Smooth muscle cell (in vitro differentiated cells): ENCODE results near the gene TMEM229A. TPM values are rescaled to one million over a fixed set of nuclear protein-coding genes. Genes with fewer than 3 reads are reported as not detected.
"Not testable (repeated sequence)": the region's sequence is repeated elsewhere in the genome, so short reads cannot be mapped to it uniquely, and the experiment has no call there.

Experiments
- DNase-seq: peaks from one replicate; lab custom pipeline; 2025; ENCODE audit not compliant: unreplicated experiment; lab: John Stamatoyannopoulos, UW
- H2AFZ ChIP-seq: fragments of 200-600 bp; sonication (generic); 2 replicates; pipeline ENCODE4 v1.6.0; 2016; ENCODE audit warnings: antibody characterized with exemption, low read depth, mild to moderate bottlenecking
- H3F3A ChIP-seq: fragments of 200-600 bp; sonication (generic); 2 replicates; pipeline ENCODE4 v1.6.0; 2017; ENCODE audit warnings: antibody characterized with exemption, low read depth
- H3K27ac ChIP-seq: fragments of 200-600 bp; sonication (generic); 2 replicates; pipeline ENCODE4 v1.5.1; 2016; ENCODE audit warnings: low read depth, mild to moderate bottlenecking
- H3K27me3 ChIP-seq: fragments of 200-600 bp; sonication (generic); 2 replicates; pipeline ENCODE4 v1.6.1; 2016; ENCODE audit warnings: low read depth, mild to moderate bottlenecking
- H3K36me3 ChIP-seq: fragments of 200-600 bp; sonication (generic); 2 replicates; pipeline ENCODE4 v1.5.1; 2016; ENCODE audit warnings: low read depth
- H3K4me1 ChIP-seq: fragments of 200-600 bp; sonication (generic); 2 replicates; pipeline ENCODE4 v1.5.1; 2016; ENCODE audit warnings: low read depth
- H3K4me2 ChIP-seq: fragments of 200-600 bp; sonication (generic); 2 replicates; pipeline ENCODE4 v1.6.0; 2016; ENCODE audit warnings: mild to moderate bottlenecking
- H3K4me3 ChIP-seq: fragments of 200-600 bp; sonication (generic); 2 replicates; pipeline ENCODE4 v1.5.1; 2016; ENCODE audit warnings: mild to moderate bottlenecking
- H3K79me2 ChIP-seq: fragments of 200-600 bp; sonication (generic); 2 replicates; pipeline ENCODE4 v1.6.0; 2016; ENCODE audit warnings: low read depth, mild to moderate bottlenecking
- H3K9ac ChIP-seq: fragments of 200-600 bp; sonication (generic); 2 replicates; pipeline ENCODE4 v1.6.0; 2016; ENCODE audit warnings: low read depth
- H3K9me3 ChIP-seq: fragments of 200-600 bp; sonication (generic); replicated peaks from 2 replicates; pipeline ENCODE4 v1.5.1; 2016; ENCODE audit warnings: low read depth
- H4K20me1 ChIP-seq: fragments of 200-600 bp; sonication (generic); 2 replicates; pipeline ENCODE4 v1.6.0; 2016; ENCODE audit warnings: low read depth
- CTCF ChIP-seq: fragments of 200-600 bp; sonication (generic); IDR thresholded peaks from 2 replicates; pipeline ENCODE4 v1.5.1; 2017; ENCODE audit warnings: borderline replicate concordance, mild to moderate bottlenecking, antibody characterized with exemption; ENCODE audit not compliant: insufficient read depth, poor library complexity, severe bottlenecking
- WGBS: methylation state at CpG from one replicate; pipeline ENCODE4 v1.1.7; 2016; ENCODE audit warnings: low lambda C conversion rate; 5-methylcytosine and 5-hydroxymethylcytosine counted together
- polyA plus RNA-seq: library from polyadenylated mRNA; unstranded; fragments of >200 nt; fragmentation: Nextera tagmentation; extraction: Ambion mirVana; gene quantifications from 2 replicates; pipeline ENCODE4 v1.2.1, GENCODE V29; 2016
- total RNA-seq: library from RNA; depleted of rRNA; stranded (reverse); fragments of >200 nt; gene quantifications from 2 replicates; pipeline ENCODE4 v1.2.3, GENCODE V29; 2014

The TMEM229A gene
- total RNA-seq (not detected in 2 replicates), polyA plus RNA-seq (not detected in 2 replicates)

- TF ChIP-seq CTCF = no peak
- Histone ChIP-seq H3K4me2 (peak within 1 kb of the TSS; percentile 100), H3K36me3 (no peaks in the 10 kb centered on the region), H4K20me1 (no peaks in the 10 kb centered on the region), H3K79me2 (no peaks in the 10 kb centered on the region), H3K27me3 (peaks cover 46% of the 10 kb centered on the region), H3F3A (no peaks in the 10 kb centered on the region), H2AFZ (peak within 1 kb of the TSS; percentile 47), H3K27ac (no peak within 1 kb of the TSS), H3K4me1 (peaks cover 7% of the 10 kb centered on the region), H3K4me3 (peak within 1 kb of the TSS; percentile 66), H3K9me3 (no peaks in the 10 kb centered on the region), H3K9ac (no peak within 1 kb of the TSS)
- peak; percentile 25 for DNase-seq
- WGBS = under 1% methylated on average over 74 of the region's 87 CpGs
These were observed at the start of gene TMEM229A for GRCh38 chr7:124032369-124033094. TSS of gene TMEM229A (minus strand) at chr7:124033067. CDS start at chr7:124033003, 64 bp downstream.

- H3K36me3 ChIP-seq, H3K9ac ChIP-seq, H2AFZ ChIP-seq, H3K27me3 ChIP-seq, H4K20me1 ChIP-seq, H3K79me2 ChIP-seq, H3K9me3 ChIP-seq, H3K4me2 ChIP-seq, H3K4me1 ChIP-seq, DNase-seq, H3K4me3 ChIP-seq, H3K27ac ChIP-seq, H3F3A ChIP-seq: not testable (repeated sequence)
- WGBS = 96% methylated on average over 8 of the region's 8 CpGs
These were observed 49.4 kb upstream of the TMEM229A start for GRCh38 chr7:124082234-124082633.

DNA sequence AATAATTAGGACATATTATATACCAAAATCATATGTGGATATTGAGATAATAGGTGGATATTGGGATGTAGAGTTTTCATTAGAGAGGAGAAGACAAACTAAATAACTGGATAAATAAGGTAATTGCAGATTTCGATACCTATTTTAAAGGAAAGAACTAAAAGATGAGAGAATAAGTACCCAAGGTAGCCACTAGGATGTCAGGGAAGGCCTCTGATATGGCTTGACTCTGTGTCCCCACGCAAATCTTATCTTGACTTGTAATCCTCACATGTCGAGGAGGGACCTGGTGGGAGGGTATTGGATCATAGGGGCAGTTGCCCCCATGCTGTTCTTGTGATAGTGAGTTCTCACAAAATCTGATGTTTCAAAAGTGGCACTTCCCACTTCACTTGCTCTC lies 44.7 kb upstream of the TMEM229A start:
- Histone ChIP-seq H3K4me1 (no peaks in the 10 kb centered on the region), H2AFZ (no peak overlapping the region), H3K4me3 (no peak overlapping the region), H3K9me3 (no peaks in the 10 kb centered on the region), H3K79me2 (no peaks in the 10 kb centered on the region), H3K27ac (no peak overlapping the region), H3K4me2 (no peak overlapping the region), H3K36me3 (no peaks in the 10 kb centered on the region), H3K9ac (no peak overlapping the region), H4K20me1 (no peaks in the 10 kb centered on the region), H3K27me3 (no peaks in the 10 kb centered on the region), H3F3A (peaks cover 2% of the 10 kb centered on the region)
- WGBS = 60% methylated on average over 3 of the region's 3 CpGs
- DNase-seq = no peak
- no peak for TF ChIP-seq CTCF

DNA sequence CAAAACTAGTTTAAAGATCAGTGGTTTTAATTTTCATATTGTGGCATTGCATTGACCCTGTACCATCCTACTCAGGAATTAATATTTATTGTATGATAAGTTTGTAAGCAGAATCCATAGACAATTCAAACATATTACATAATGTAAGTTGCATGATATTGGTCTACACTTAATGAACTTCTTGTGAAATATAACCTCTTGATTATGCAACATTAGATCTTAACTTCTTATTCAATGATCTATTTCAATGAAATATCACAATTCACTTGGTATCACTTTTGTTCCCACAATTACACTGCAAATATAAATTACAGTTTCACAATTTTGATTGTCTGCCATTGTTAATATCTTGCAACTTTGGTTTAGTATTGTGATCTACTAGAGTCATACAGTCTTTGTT lies 44.0 kb upstream of the TMEM229A start:
- no peak overlapping the region for H3K27ac ChIP-seq
- no peaks in the 10 kb centered on the region for H4K20me1 ChIP-seq
- no peak overlapping the region for H2AFZ ChIP-seq
- no peaks in the 10 kb centered on the region for H3K36me3 ChIP-seq
- H3K9me3 ChIP-seq = no peaks in the 10 kb centered on the region
- H3K4me3 ChIP-seq = no peak overlapping the region
- H3K4me2 ChIP-seq = no peak overlapping the region
- no peaks in the 10 kb centered on the region for H3K79me2 ChIP-seq
- no peaks in the 10 kb centered on the region for H3K4me1 ChIP-seq
- no peaks in the 10 kb centered on the region for H3K27me3 ChIP-seq
- no peak for DNase-seq
- no peak overlapping the region for H3K9ac ChIP-seq
- TF ChIP-seq CTCF = no peak
- H3F3A ChIP-seq = peaks cover 9% of the 10 kb centered on the region
